HG02970 (cell line): ENCODE results near the gene EMC8.

Experiments used
- ATAC-seq: cut with Tn5 transposase; IDR thresholded peaks from one replicate; pipeline ENCODE4 v1.9.1; 2021; ENCODE audit warnings: mild to moderate bottlenecking, moderate library complexity, moderate number of reproducible peaks; ENCODE audit not compliant: unreplicated experiment, low FRiP score

The EMC8 gene

DNA sequence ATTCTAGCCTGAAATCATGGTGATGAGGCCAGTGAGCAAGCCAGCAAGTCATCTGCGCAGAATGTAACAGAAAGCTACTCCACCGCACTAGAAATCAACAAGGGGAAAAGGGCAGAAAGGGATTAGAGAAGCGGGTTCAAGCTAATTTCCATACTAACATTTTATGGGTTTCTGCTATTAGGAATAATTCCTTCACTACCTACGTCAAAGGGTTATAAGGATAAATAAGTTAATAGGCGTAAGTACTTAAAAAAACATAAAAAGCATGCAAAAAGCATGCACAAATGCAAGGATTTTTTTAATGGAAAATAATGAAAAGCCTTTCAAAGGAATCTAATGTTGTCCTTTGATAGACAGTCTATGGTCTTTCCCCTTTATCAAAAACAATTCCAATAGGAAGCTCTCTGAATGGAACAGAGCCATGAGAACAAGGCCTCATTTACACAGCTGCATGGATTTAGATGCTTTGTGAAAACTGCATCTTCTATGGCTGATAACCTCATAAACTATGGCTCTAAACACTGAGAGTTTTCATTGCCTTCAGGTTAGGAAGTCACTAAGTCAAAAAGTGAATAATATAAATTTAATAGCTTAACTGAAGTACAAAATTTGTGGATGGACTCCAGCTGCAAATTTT is 5.6 kb downstream of the EMC8 start:
- no peak for ATAC-seq

- no peak for ATAC-seq
Measured at GRCh38 chr16:85789773-85790172, 9.6 kb downstream of the EMC8 start.

DNA sequence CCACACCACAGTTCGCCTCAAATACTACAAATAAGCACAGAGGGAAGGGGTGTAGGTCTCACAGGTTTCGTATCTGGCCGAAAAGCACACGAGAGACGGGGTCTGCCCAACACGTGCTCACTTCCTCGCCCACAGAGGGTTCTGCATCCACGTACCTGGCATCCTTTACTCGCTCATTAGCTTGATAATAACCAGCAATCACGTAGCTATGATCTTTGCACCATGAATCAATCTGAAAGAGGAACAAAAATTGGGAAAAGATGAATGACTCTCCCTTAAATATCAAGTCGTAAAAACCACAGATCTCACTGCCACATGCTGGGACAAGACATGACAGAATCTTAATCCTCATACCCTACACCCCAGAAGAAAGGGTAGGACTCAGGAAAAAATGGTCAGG is 10.5 kb downstream of the EMC8 start:
- ATAC-seq, result no peak

DNA sequence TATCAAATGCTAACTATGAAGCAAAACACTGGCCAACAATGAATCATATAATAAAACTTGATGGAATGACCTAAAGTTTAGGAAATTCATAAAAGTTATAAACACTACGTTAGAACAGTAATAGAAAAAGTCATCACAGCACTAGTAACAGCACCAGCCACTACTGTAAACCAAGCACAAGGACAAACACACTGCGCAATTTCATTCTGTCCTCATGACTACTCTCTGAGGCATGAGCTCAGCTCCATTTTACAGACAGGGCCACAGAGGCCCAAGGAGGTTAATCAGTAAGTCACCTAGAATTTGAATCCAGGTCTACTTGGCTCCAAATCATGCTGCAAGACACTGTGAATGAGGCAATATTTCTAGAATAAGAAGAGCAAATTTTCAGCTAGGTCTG is 13.4 kb downstream of the EMC8 start:
- no peak for ATAC-seq

- no peak for ATAC-seq
Measured at GRCh38 chr16:85784813-85785212, 14.5 kb downstream of the EMC8 start.

DNA sequence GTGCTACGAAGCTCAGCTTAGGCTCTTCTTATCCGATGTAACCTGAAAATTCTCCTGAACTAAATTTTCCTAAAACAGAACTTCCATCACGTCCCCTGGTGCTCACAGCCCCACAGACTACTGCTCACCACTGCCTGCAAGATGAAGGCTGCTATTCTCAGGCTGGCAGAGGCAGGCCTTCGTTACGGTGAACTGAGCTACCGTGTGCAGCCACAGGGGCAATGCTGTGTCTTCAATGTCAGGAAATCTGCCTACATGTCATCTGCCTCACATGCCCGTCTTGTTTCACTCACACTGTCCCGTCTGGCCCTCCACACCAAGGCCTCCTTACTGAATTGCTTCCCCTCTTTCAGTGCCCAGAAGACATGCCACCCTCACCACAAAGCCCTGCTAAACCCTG is 15.9 kb downstream of the EMC8 start:
- no peak for ATAC-seq

GRCh38 chr16:85782451-85782850 is 16.9 kb downstream of the EMC8 start:
- no peak for ATAC-seq

DNA sequence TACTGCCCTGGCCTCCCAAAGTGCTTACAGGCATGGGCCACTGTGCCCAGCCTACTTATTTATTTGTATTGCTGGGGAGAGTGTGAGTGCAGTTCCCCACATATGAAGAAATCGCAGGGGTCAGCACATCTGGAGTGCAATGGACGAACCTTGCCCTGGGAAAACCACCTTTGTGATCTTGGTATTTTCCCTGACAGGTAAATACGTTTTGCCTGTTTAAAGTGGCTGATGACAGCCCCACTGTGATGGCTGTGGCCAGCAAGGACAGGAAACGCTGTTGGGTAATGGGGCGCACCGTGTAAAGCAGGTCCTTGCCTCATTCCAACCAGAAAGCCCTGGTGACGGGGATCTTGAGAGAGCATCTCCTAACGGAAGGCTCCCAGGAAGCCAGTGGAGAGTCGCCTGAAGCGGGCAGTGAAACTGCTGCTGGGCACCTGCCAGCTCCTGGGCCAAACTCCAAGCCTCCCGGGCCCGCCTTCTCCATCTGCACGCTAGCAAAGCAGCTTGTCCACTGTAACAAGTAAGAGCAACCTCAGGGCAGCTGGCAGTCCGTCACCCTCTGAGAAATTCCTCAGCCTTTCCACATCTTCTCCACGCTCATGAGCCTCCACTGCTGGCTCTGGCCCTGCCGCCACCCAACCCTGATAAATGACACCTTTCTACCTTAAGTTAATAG is 17.5 kb downstream of the EMC8 start:
- ATAC-seq, result no peak

- ATAC-seq, result no peak
Measured at GRCh38 chr16:85781156-85781555, 18.2 kb downstream of the EMC8 start.

DNA sequence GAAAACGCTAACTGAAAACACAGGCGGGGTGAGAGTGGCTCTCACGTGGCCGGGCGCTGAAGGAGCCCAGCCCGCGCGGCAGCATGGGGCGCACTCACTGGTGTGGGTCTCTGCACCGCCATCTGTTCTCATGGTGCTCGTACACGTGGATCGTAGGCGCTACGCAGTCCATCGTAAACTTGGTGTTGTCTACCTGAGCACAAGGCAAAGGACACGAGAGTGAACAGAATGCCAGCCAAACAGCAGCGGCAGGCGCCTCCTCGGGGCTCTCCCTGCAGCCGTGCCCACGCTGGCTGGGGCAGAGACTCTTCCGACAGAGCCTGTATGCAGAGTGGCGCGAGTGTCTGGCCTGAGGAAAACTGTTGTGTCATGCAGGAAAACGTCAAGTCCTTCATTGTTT is 19.1 kb downstream of the EMC8 start:
- no peak for ATAC-seq

- ATAC-seq, result no peak
Measured at GRCh38 chr16:85778873-85779272, 20.5 kb downstream of the EMC8 start.

GRCh38 chr16:85777583-85778310 is 21.6 kb downstream of the EMC8 start:
- no peak for ATAC-seq

- ATAC-seq, result no peak
Measured at GRCh38 chr16:85774811-85775210, 24.5 kb downstream of the EMC8 start.

DNA sequence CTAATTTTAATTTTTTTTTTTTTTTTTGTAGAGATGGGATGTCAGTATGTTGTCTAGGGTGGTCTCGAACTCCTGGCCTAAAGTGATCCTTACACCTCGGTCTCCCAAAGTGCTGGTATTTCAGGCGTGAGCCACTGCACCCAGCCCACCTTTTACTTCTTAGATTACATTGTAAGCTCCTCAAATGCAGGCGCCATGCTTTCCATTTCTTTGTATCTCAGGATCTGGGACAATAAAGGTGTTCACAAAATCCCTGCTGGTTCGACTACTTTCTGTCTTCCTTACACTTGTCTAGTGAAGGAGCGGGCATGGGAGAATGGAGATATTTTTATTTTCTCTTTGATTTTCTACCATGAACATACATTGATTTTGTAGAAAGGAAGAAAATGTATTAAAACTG is 25.2 kb downstream of the EMC8 start:
- ATAC-seq, result no peak

- ATAC-seq, result no peak
Measured at GRCh38 chr16:85773044-85773443, 26.3 kb downstream of the EMC8 start.

- ATAC-seq, result no peak
Measured at GRCh38 chr16:85770741-85771140, 28.6 kb downstream of the EMC8 start.

DNA sequence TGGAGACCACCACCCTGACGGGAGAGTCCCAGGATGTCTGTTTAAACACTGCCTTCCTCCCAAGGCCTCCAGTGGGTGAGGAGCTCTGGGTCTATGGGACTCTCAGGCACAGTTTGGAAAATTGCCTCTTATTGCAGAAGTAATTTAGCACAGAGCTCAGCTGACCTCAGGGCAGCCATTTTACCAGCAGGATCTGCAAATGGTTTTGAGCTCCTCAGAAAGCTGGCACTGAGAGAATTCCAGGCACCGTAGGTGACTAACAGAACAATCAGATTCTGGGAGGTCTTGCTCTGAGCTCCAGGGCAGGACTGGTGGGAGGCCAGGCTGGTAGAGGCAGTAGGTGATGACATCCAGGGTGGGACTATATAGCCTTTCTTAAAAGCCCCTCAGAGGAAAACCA is 31.1 kb downstream of the EMC8 start:
- ATAC-seq, result no peak

DNA sequence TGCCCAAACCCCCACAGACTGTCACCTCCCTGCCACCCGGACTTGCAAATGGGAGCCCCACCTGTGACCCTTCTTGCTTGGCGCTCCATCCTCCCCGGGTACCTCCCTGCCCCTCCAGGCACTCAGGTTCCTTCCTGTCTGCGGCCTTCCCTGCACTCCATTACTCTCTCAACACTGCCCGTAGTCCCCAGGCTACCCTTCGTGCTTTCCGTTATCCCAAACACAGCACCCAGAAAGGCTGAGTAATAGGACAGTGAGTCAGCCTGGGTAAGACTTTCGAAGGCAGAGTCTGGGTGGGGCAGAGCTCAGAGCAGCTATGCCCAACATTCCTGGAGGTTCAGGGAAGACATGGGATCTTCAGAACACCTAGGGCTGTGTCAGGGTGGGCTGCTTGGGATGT is 31.8 kb downstream of the EMC8 start:
- ATAC-seq, result no peak

DNA sequence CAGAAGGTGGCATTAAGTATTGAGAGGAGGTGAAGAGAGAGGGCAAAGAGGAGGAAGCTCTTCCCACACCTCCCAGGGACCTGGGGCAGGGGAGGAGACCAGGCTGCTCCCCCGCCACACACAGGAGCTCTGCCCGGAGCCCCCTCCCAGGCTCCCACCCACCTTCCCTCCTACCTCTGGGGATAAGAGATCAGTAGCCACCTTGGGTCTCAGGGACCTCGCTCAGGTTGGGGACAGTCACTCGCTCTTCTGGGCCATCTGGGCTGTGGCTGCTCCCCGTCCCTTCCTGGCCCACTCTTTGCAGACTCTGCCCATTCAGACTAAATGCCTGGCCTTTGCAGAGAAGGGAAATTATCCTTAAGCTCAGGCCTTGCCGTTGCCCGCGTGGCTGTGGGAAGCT is 33.6 kb downstream of the EMC8 start:
- no peak for ATAC-seq

DNA sequence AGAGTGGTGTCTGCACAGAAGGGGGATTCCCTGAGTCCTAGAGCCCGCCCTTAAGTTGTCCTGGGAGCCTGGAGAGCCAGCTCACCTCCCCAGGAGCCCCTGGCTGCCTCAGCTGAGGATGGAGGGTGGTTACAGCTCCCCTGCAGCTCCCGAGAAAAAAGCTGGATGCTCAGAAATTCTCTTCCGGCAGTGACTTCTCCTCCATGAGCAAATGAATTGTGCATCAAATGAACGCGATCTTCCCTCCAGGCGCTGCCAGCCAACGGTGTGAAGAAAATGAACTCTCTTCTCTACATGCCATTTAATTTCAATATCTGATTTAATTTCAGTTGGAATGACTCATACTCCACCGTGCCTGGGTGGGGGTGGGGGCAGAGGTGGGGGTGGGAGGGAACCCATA is 34.1 kb downstream of the EMC8 start:
- ATAC-seq, result no peak

- no peak for ATAC-seq
Measured at GRCh38 chr16:85763616-85764015, 35.7 kb downstream of the EMC8 start.

DNA sequence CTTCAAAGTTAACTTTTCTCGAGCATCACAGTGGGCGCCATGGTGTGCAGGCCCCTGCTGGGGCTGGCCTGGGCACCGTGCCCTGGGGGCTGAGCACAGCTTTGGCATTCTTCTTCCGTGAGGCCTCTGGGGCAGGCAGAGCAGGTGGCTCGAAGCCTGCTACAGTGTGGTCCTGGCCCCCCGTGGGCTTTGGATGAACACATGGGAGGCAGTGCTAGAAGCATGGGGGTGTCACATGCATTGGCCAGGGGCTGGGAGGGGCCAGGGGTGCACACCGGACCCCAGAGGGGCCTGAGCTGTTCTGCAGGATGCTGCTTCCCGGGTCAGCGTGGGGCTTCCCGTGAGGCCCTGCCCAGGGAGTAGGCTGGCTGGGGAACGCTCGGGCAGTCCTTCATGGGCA is 36.4 kb downstream of the EMC8 start:
- no peak for ATAC-seq
